Activated CD8-positive, alpha-beta T cell treated with anti-CD3 and anti-CD28 coated beads for 36 hours (primary cell): Measurements from ENCODE around the gene LYPD1. TPM values are rescaled to one million over a fixed set of nuclear protein-coding genes. Genes with fewer than 3 reads are reported as not detected.

Experiments used
- ATAC-seq: fragments of 200-7000 bp; cut with Tn5 transposase; one replicate; pipeline ENCODE4 v1.10.0; 2021; ENCODE audit warnings: mild to moderate bottlenecking, moderate library complexity
- CTCF ChIA-PET: fragments of 350-600 bp; sonication (Branson Sonifier 250); formaldehyde crosslinking; loops from one replicate; lab custom pipeline; 2021; ENCODE audit warnings: antibody characterized with exemption; lab: Charles Lee
- POLR2A ChIA-PET: fragments of 350-600 bp; sonication (Branson Sonifier 250); formaldehyde crosslinking; loops from one replicate; lab custom pipeline; 2021; ENCODE audit warnings: antibody characterized with exemption; lab: Charles Lee
- DNase-seq: peaks from one replicate; pipeline ENCODE4 v3.0.0-alpha.2; 2020
- H3K27ac Mint-ChIP-seq: one replicate; pipeline ENCODE4 v1.8.0; 2021; ENCODE audit warnings: mild to moderate bottlenecking, mixed read lengths
- H3K27me3 Mint-ChIP-seq: one replicate; pipeline ENCODE4 v1.8.0; 2021; ENCODE audit warnings: mixed read lengths
- H3K36me3 Mint-ChIP-seq: one replicate; pipeline ENCODE4 v1.8.0; 2021; ENCODE audit warnings: low read depth, mixed read lengths
- H3K4me1 Mint-ChIP-seq: one replicate; pipeline ENCODE4 v1.8.0; 2021; ENCODE audit warnings: low read depth, mixed read lengths
- H3K4me3 Mint-ChIP-seq: one replicate; pipeline ENCODE4 v1.8.0; 2021; ENCODE audit warnings: mild to moderate bottlenecking, moderate library complexity, mixed read lengths
- H3K9me3 Mint-ChIP-seq: one replicate; pipeline ENCODE4 v1.8.0; 2021; ENCODE audit warnings: mixed read lengths
- intact Hi-C: fragments of 100-400 bp; cut with micrococcal nuclease; formaldehyde crosslinking; loops from one replicate; pipeline ENCODE4 v1.10.0; 2022
- total RNA-seq, 2 experiments: library from RNA; stranded (reverse); gene quantifications; one replicate each; pipeline ENCODE4 v1.2.3, GENCODE V29; 2021
- TF ChIP-seq, protein P1 (sequence below): fragments of 200-600 bp; IDR thresholded peaks from one replicate; pipeline ENCODE4 v1.8.0; 2022; ENCODE audit warnings: antibody characterized with exemption, mild to moderate bottlenecking

LYPD1 gene
- total RNA-seq, 2 experiments from 2014 or later: not detected

DNA sequence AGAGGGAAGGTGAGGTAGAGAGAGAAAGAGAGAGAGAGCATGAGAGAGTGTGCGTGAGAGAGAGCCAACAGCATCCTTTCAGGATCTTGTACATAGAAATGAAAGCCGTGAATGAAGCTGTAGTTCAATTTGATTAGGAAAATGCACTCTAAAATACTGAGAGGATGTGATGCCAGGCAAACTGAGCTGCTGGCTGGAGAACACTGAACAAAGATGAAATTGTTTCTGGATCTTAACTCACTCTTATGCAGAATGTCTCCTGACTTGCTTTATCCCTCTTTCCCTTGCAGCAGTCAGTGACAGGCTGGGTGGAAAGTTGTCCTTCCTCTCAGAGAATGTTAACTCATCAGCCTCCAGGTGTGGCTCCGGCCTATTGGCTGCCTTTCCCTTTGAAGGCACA lies 10.7 kb downstream of the LYPD1 start:
- H3K36me3 Mint-ChIP-seq: no peaks in the 10 kb centered on the region
- peaks cover 6% of the 10 kb centered on the region for H3K27me3 Mint-ChIP-seq
- H3K4me3 Mint-ChIP-seq: no peak overlapping the region
- H3K27ac Mint-ChIP-seq: no peak overlapping the region
- no peak for ATAC-seq
- no peak for DNase-seq
- intact Hi-C loops: no loop called here
- TF ChIP-seq, protein P1, sequence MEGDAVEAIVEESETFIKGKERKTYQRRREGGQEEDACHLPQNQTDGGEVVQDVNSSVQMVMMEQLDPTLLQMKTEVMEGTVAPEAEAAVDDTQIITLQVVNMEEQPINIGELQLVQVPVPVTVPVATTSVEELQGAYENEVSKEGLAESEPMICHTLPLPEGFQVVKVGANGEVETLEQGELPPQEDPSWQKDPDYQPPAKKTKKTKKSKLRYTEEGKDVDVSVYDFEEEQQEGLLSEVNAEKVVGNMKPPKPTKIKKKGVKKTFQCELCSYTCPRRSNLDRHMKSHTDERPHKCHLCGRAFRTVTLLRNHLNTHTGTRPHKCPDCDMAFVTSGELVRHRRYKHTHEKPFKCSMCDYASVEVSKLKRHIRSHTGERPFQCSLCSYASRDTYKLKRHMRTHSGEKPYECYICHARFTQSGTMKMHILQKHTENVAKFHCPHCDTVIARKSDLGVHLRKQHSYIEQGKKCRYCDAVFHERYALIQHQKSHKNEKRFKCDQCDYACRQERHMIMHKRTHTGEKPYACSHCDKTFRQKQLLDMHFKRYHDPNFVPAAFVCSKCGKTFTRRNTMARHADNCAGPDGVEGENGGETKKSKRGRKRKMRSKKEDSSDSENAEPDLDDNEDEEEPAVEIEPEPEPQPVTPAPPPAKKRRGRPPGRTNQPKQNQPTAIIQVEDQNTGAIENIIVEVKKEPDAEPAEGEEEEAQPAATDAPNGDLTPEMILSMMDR: no peak
- no peaks in the 10 kb centered on the region for H3K9me3 Mint-ChIP-seq
- CTCF ChIA-PET: no interaction called here
- POLR2A ChIA-PET: no interaction called here
- H3K4me1 Mint-ChIP-seq: no peaks in the 10 kb centered on the region

DNA sequence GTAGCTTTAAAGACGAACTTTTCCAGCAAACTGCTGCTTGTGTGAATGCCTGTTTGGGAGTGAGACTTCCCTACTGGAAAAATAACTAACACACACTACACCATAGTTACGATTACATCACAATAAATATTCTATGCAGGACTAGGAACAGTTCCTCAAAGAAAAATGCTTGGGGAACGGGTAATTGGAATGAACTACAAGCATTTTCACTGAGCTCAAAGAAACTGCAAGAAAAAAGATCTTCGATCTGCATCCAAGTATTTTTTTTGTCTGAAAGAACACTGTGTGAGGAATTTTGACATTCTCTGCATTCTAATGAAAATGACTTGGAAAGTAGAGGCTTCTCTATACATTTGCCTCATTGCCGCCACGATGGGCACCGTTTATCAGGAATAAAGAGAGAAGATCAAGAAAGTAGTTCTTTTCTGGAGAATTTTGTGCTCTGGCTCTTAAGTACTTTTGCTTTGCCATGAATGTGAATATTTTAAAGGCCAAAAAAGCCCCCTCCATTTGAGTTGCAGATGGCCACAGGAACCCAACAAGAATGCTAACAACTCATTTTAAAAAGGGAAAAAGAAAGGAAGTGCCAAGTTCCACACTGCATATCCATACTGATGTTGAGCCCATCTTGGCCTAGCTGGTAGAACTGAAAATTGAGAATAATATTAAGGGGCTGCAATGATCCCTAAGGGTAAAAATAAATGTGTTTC lies 13.6 kb downstream of the LYPD1 start:
- Mint-ChIP-seq H3K36me3 (no peaks in the 10 kb centered on the region), H3K4me3 (no peak overlapping the region), H3K27ac (no peak overlapping the region), H3K4me1 (no peaks in the 10 kb centered on the region), H3K27me3 (peaks cover 3% of the 10 kb centered on the region), H3K9me3 (no peaks in the 10 kb centered on the region)
- ChIA-PET POLR2A (no interaction called here), CTCF (no interaction called here)
- ATAC-seq: no peak
- TF ChIP-seq, protein P1: no peak
- intact Hi-C loops: no loop called here
- no peak for DNase-seq

DNA sequence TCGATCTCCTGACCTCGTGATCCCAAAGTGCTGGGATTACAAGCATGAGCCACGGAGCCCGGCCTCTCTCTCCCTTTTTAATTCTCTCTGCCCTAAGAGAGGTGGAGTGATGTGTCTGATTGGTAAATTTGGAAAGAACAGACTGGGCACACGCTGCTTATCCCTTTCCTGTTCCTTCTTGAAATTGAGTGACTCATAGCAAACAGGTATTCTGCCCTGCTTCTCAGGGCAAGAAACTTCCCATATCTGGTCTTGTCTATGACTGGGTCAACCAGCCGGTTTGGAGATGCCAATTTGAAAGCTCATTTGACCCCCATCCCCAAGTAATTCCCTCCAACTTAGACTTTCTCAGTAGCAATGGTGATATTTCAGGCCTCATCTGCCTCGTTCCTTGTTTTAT lies 15.0 kb downstream of the LYPD1 start:
- H3K36me3 Mint-ChIP-seq: no peaks in the 10 kb centered on the region
- DNase-seq: no peak
- TF ChIP-seq, protein P1: no peak
- H3K4me3 Mint-ChIP-seq: no peak overlapping the region
- CTCF ChIA-PET: no interaction called here
- peaks cover 1% of the 10 kb centered on the region for H3K27me3 Mint-ChIP-seq
- no peak for ATAC-seq
- intact Hi-C loops: no loop called here
- no peaks in the 10 kb centered on the region for H3K9me3 Mint-ChIP-seq
- no peak overlapping the region for H3K27ac Mint-ChIP-seq
- POLR2A ChIA-PET: no interaction called here
- H3K4me1 Mint-ChIP-seq: no peaks in the 10 kb centered on the region

DNA sequence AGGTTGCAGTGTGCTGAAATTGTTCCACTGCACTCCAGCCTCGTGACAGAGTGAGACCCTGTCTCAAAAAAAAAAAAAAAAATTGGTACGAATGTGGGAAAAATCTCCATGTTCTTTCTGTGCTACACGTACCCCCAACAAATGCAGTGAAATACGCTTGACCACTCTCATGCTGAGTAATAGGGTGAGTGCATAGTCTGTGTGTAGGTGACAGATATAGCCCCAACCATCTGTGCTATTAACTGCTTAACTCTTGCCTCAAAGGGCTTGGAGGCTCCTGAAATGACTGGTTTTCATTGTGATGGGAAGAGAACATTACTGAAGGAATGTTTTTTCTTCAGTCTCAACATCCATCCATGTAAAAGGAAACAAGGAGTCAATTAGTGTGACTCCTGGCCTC lies 15.7 kb downstream of the LYPD1 start:
- TF ChIP-seq, protein P1: no peak
- intact Hi-C loops: no loop called here
- H3K27ac Mint-ChIP-seq: no peak overlapping the region

DNA sequence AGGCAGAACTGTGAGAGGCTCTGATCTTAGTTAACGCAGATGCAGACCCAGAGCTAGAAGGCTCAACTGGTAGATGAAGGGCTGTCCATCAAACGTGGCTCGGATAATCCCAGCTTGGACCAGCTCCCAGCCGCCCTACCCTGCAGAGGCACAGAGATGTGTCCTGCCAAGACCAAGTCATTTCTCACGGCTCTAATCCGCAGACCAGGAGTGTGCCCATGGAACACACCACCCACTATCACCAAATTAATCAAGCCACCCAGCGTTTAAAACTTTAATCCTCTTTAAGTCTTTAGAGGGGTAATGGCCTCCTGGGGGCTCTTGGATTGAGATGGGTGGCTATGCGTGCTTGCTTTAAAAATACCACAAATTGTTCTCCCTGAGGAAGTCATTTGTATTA lies 17.5 kb downstream of the LYPD1 start:
- Mint-ChIP-seq H3K27ac (no peak overlapping the region), H3K36me3 (no peaks in the 10 kb centered on the region), H3K4me1 (no peaks in the 10 kb centered on the region), H3K27me3 (peaks cover 2% of the 10 kb centered on the region), H3K4me3 (no peak overlapping the region), H3K9me3 (no peaks in the 10 kb centered on the region)
- DNase-seq (no peak), ATAC-seq (no peak)
- TF ChIP-seq, protein P1: no peak
- ChIA-PET POLR2A (no interaction called here), CTCF (interaction anchor here (1.2 kb wide), 1 partner anchor 1192 kb away, joined by 3 read pairs; no protein-coding TSS in a partner anchor)
- intact Hi-C loops: no loop called here

More for the DNA sequence above, 15.7 kb downstream of the LYPD1 start:
- no peak overlapping the region for H3K4me3 Mint-ChIP-seq
- CTCF ChIA-PET: no interaction called here
- DNase-seq (no peak), ATAC-seq (no peak)
- H3K36me3 Mint-ChIP-seq: no peaks in the 10 kb centered on the region
- no peaks in the 10 kb centered on the region for H3K9me3 Mint-ChIP-seq
- H3K27me3 Mint-ChIP-seq: peaks cover 1% of the 10 kb centered on the region
- H3K4me1 Mint-ChIP-seq: no peaks in the 10 kb centered on the region
- POLR2A ChIA-PET: no interaction called here
